ENCODE data around the gene SUFU.

GRCh38 chr10:102610441-102610887, 106.7 kb downstream of the SUFU start:
- TF ChIP-seq CTCF (IDR thresholded peaks at IDR 0.05) (no peak), POLR2A (IDR thresholded peaks at IDR 0.05) (no peak)
